Type B pancreatic cell (in vitro differentiated cells): ENCODE data around the gene SAMD8. TPM values are rescaled to one million over a fixed set of nuclear protein-coding genes. Genes with fewer than 3 reads are reported as not detected.

Experiments used
- DNase-seq: peaks from one replicate; pipeline ENCODE4 v3.0.0; 2021; ENCODE audit warnings: mixed read lengths; ENCODE audit not compliant: unreplicated experiment; ENCODE audit errors: extremely low spot score
- H3K27ac Mint-ChIP-seq: 2 replicates; pipeline ENCODE4 v1.8.0; 2021; ENCODE audit warnings: mild to moderate bottlenecking, mixed read lengths
- H3K27me3 Mint-ChIP-seq: 2 replicates; pipeline ENCODE4 v1.8.0; 2021; ENCODE audit warnings: mixed read lengths
- H3K36me3 Mint-ChIP-seq: 2 replicates; pipeline ENCODE4 v1.8.0; 2021; ENCODE audit warnings: mixed read lengths
- H3K4me1 Mint-ChIP-seq: one replicate; pipeline ENCODE4 v1.8.0; 2021; ENCODE audit warnings: mixed read lengths; ENCODE audit not compliant: unreplicated experiment
- H3K4me3 Mint-ChIP-seq: 2 replicates; pipeline ENCODE4 v1.8.0; 2021; ENCODE audit warnings: mild to moderate bottlenecking, mixed read lengths
- H3K9me3 Mint-ChIP-seq: 2 replicates; pipeline ENCODE4 v1.8.0; 2021; ENCODE audit warnings: mixed read lengths
- long read RNA-seq: library from polyadenylated mRNA; unstranded; transcript quantifications from one replicate; pipeline ENCODE4 v2.0.0, GENCODE V29; 2020
- total RNA-seq: library from RNA; stranded (reverse); gene quantifications from 2 replicates; pipeline ENCODE4 v1.2.1, GENCODE V29; 2021; ENCODE audit warnings: low replicate concordance
- TF ChIP-seq, protein P1 (sequence below): fragments of 200-600 bp; sonication (generic); conservative IDR thresholded peaks from 2 replicates; pipeline ENCODE4 v1.5.0; 2021; ENCODE audit warnings: antibody characterized with exemption, mild to moderate bottlenecking

The SAMD8 gene
- 15.7 and 17.3 TPM in 2 replicates for total RNA-seq
- long read RNA-seq, partial matches to known transcripts, result 2 of 11 reads
- long read RNA-seq, other reads (novel, unspliced or antisense), result 7 of 11 reads

DNA sequence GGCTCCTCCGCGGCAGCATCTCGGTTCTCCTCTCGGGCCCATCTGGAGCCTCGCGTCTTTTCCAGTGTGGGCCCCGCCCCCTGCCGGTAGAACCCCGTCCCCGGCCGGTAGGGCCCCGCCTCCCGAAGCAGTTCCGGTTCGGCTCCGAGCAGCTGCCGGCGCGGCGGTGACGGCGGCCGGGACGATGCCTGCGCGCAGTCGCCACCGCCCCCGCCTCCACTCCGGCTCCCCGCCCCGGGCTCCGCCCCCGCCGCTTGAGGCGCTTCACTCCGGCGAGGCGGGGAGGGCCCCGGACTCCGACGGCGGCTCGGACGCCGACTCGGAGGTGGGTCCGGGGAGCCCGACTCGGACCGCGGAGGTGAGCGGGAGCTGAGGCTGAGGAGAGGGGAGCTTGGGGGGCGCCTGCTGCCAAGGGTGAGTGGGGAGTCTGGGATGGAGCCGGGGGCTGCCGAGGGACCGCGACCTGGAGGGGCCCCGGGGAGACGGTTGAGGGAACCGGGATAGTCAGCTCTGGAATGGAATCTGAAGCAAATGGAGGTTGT lies at the start of gene SAMD8:
TSS of gene SAMD8 (plus strand) at position 292 of the 542 bp plus-strand sequence. CDS start 38,873 bp downstream, outside the sequence.
- TF ChIP-seq, protein P1, sequence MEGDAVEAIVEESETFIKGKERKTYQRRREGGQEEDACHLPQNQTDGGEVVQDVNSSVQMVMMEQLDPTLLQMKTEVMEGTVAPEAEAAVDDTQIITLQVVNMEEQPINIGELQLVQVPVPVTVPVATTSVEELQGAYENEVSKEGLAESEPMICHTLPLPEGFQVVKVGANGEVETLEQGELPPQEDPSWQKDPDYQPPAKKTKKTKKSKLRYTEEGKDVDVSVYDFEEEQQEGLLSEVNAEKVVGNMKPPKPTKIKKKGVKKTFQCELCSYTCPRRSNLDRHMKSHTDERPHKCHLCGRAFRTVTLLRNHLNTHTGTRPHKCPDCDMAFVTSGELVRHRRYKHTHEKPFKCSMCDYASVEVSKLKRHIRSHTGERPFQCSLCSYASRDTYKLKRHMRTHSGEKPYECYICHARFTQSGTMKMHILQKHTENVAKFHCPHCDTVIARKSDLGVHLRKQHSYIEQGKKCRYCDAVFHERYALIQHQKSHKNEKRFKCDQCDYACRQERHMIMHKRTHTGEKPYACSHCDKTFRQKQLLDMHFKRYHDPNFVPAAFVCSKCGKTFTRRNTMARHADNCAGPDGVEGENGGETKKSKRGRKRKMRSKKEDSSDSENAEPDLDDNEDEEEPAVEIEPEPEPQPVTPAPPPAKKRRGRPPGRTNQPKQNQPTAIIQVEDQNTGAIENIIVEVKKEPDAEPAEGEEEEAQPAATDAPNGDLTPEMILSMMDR, result peak; percentile 65
- peak; percentile 98 for DNase-seq
- Mint-ChIP-seq H3K4me3 (peak within 1 kb of the TSS; percentile 99), H3K27me3 (no peaks in the 10 kb centered on the region), H3K9me3 (no peaks in the 10 kb centered on the region), H3K4me1 (peaks cover 25% of the 10 kb centered on the region), H3K36me3 (peaks cover 10% of the 10 kb centered on the region), H3K27ac (peak within 1 kb of the TSS; percentile 96)

- Mint-ChIP-seq H3K9me3 (no peaks in the 10 kb centered on the region), H3K27me3 (no peaks in the 10 kb centered on the region), H3K4me1 (peaks cover 21% of the 10 kb centered on the region), H3K27ac (peak overlapping the region; percentile 16), H3K4me3 (no peak overlapping the region), H3K36me3 (no peaks in the 10 kb centered on the region)
- no peak for DNase-seq
- TF ChIP-seq, protein P1, result no peak
Measured at GRCh38 chr10:75061709-75062505, 49.5 kb upstream of the SAMD8 start.

DNA sequence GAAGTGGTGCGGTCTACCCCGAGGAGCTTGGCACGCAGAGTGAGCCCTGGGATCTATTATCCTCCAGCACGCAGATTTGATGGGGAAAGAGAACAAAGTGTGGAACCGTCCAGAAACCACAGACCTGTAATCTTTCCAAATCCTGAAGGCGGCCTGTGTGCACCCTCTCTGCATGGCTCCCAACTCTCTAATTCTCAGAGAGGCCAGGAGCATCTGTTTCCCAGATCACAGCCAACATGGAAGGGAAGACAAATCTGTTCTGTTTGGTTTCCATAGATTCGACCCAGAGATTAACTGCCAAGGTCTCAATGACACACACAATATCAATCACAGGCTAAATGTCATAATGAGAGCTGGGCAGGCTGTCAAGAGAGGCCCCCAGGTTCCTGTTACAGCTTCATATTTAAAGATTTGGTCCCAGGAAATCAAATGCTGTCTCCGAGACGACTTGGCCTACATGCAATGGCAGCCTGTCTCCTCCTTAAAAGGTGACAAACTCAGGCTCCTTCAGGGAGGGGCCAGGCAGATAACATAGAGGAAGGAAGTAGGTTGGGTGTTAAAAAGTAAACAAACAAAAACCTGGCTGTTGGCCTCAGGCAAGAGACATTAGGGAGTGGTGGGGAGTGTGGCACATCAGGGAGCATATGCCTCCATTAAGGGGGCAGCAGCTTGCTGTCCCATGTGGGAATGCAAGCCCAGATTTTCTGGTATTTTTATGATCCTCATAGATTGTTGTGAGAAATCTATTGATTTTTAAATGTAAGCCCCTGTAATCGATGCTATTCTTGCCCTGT lies 48.8 kb upstream of the SAMD8 start:
- Mint-ChIP-seq H3K4me3 (no peak overlapping the region), H3K36me3 (no peaks in the 10 kb centered on the region), H3K9me3 (no peaks in the 10 kb centered on the region), H3K27ac (peak overlapping the region; percentile 16), H3K4me1 (peaks cover 21% of the 10 kb centered on the region), H3K27me3 (no peaks in the 10 kb centered on the region)
- DNase-seq, result no peak
- TF ChIP-seq, protein P1, result no peak

GRCh38 chr10:75063461-75064230 lies 47.8 kb upstream of the SAMD8 start:
- no peaks in the 10 kb centered on the region for H3K36me3 Mint-ChIP-seq
- DNase-seq, result no peak
- TF ChIP-seq, protein P1, result no peak
- peaks cover 25% of the 10 kb centered on the region for H3K4me1 Mint-ChIP-seq
- no peak overlapping the region for H3K27ac Mint-ChIP-seq
- H3K27me3 Mint-ChIP-seq, result no peaks in the 10 kb centered on the region
- H3K4me3 Mint-ChIP-seq, result no peak overlapping the region
- H3K9me3 Mint-ChIP-seq, result no peaks in the 10 kb centered on the region

- H3K4me1 Mint-ChIP-seq, result peaks cover 26% of the 10 kb centered on the region
- H3K36me3 Mint-ChIP-seq, result no peaks in the 10 kb centered on the region
- TF ChIP-seq, protein P1, result no peak
- H3K27me3 Mint-ChIP-seq, result no peaks in the 10 kb centered on the region
- H3K9me3 Mint-ChIP-seq, result no peaks in the 10 kb centered on the region
- H3K4me3 Mint-ChIP-seq, result no peak overlapping the region
- no peak for DNase-seq
- H3K27ac Mint-ChIP-seq, result no peak overlapping the region
Measured at GRCh38 chr10:75065076-75065475, 46.4 kb upstream of the SAMD8 start.
